Keratinocyte (primary cell): ENCODE results near the gene FRS2. TPM values are rescaled to one million over a fixed set of nuclear protein-coding genes. Genes with fewer than 3 reads are reported as not detected.

Experiments
- DNase-seq: peaks from one replicate; pipeline ENCODE4 v3.0.0-alpha.2; 2011; ENCODE audit warnings: low read depth, missing footprints, low spot score
- FAIRE-seq: peaks from 2 replicates; lab custom pipeline; 2011; peaks lifted over from hg19 to GRCh38; lab: Jason Lieb, UNC
- H2AFZ ChIP-seq: 2 replicates; pipeline ENCODE4 v1.6.0; 2012; ENCODE audit warnings: low read length, control low read depth, inconsistent platforms; ENCODE audit not compliant: control insufficient read depth
- H3K27ac ChIP-seq: 2 replicates; pipeline ENCODE4 v1.5.1; 2011; ENCODE audit warnings: low read length; ENCODE audit not compliant: control insufficient read depth, insufficient read depth
- H3K27me3 ChIP-seq: 3 replicates; pipeline ENCODE4 v1.6.0; 2011; ENCODE audit warnings: low read length; ENCODE audit not compliant: control insufficient read depth, insufficient read depth; ENCODE audit errors: extremely low read depth
- H3K36me3 ChIP-seq, 2 experiments: 2 replicates in 1 of 2; 3 replicates in 1 of 2; pipeline ENCODE4 v1.5.1; 2011; ENCODE audit warnings: low read length in 2 of 2, mild to moderate bottlenecking in 1 of 2; ENCODE audit not compliant: control insufficient read depth in 2 of 2, insufficient read depth in 2 of 2; ENCODE audit errors: extremely low read depth in 1 of 2
- H3K4me1 ChIP-seq: 3 replicates; pipeline ENCODE4 v1.5.1; 2011; ENCODE audit warnings: low read length; ENCODE audit not compliant: control insufficient read depth, insufficient read depth; ENCODE audit errors: extremely low read depth
- H3K4me2 ChIP-seq: 3 replicates; pipeline ENCODE4 v1.6.0; 2011; ENCODE audit warnings: low read depth, low read length; ENCODE audit not compliant: control insufficient read depth, insufficient read depth; ENCODE audit errors: extremely low read depth
- H3K4me3 ChIP-seq, 3 experiments: fragments of 200-600 bp in 1 of 3; sonication (generic) in 1 of 3; 2 replicates in 2 of 3; 3 replicates in 1 of 3; pipeline ENCODE4 v1.5.1; 2011 to 2016; ENCODE audit warnings: low read length in 3 of 3, mild to moderate bottlenecking in 3 of 3, control low read depth in 2 of 3, inconsistent platforms in 1 of 3, low read depth in 1 of 3, mixed read lengths in 1 of 3, mixed run types in 1 of 3, moderate library complexity in 1 of 3; ENCODE audit not compliant: control insufficient read depth in 2 of 3, insufficient read depth in 2 of 3; ENCODE audit errors: extremely low read depth in 1 of 3
- H3K79me2 ChIP-seq: 2 replicates; pipeline ENCODE4 v1.6.0; 2012; ENCODE audit warnings: low read length; ENCODE audit not compliant: control insufficient read depth, insufficient read depth
- H3K9ac ChIP-seq: 3 replicates; pipeline ENCODE4 v1.6.0; 2011; ENCODE audit warnings: low read length; ENCODE audit not compliant: control insufficient read depth, insufficient read depth; ENCODE audit errors: extremely low read depth
- H3K9me1 ChIP-seq: 3 replicates; pipeline ENCODE4 v1.6.0; 2011; ENCODE audit warnings: low read length; ENCODE audit not compliant: control insufficient read depth, insufficient read depth; ENCODE audit errors: extremely low read depth
- H3K9me3 ChIP-seq: 2 replicates; pipeline ENCODE4 v1.5.1; 2012; ENCODE audit warnings: low read depth, low read length; ENCODE audit not compliant: control insufficient read depth
- H4K20me1 ChIP-seq: 3 replicates; pipeline ENCODE4 v1.6.0; 2011; ENCODE audit warnings: low read length; ENCODE audit not compliant: control insufficient read depth, insufficient read depth; ENCODE audit errors: extremely low read depth
- CTCF ChIP-seq, 3 experiments: IDR thresholded peaks in 1 of 3; conservative IDR thresholded peaks in 1 of 3; optimal IDR thresholded peaks in 1 of 3; 2 replicates in 2 of 3; 3 replicates in 1 of 3; pipeline versions ENCODE3 to v1.5.1; 2011; ENCODE audit warnings: low read length in 3 of 3, mild to moderate bottlenecking in 3 of 3, moderate library complexity in 2 of 3, control low read depth in 1 of 3, inconsistent platforms in 1 of 3; ENCODE audit not compliant: insufficient read depth in 2 of 3; ENCODE audit errors: extremely low read depth in 1 of 3
- EZH2 ChIP-seq: IDR thresholded peaks from one replicate; pipeline ENCODE4 v1.6.1; 2012; ENCODE audit warnings: inconsistent platforms, mild to moderate bottlenecking, low read length, moderate library complexity
- dilution Hi-C: fragments of 300-500 bp; cut with MboI; formaldehyde crosslinking; loops from one replicate; pipeline ENCODE4 v1.7.0; 2020; ENCODE audit warnings: low sequenced_read_pairs; ENCODE audit not compliant: extremely low pct_ligation_motif_present
- polyA plus RNA-seq, 5 experiments: library from polyadenylated mRNA; depleted of rRNA in 3 of 5; stranded (reverse) in 3 of 5; stranded (forward) in 1 of 5; unstranded in 1 of 5; fragments of >200 nt; gene quantifications; 1 replicate in 1 of 5; 2 replicates in 3 of 5; 3 replicates in 1 of 5; pipeline versions ENCODE4 v1.2.1 to v1.2.3, GENCODE V29; 2011 to 2012; ENCODE audit warnings: missing spikeins in 2 of 5, low read depth in 1 of 5, low replicate concordance in 1 of 5

The FRS2 gene
- polyA plus RNA-seq, 1 donor (not counting 4 experiments of a cell fraction or from before 2014, with no cell fraction given), result 28.6 TPM

- Histone ChIP-seq H3K9me3 (no peaks in the 10 kb centered on the region), H4K20me1 (no peaks in the 10 kb centered on the region), H3K27ac (no peak overlapping the region), H3K36me3 (no peaks in the 10 kb centered on the region), H3K4me3 (no peak overlapping the region), H3K9me1 (no peaks in the 10 kb centered on the region), H3K27me3 (no peaks in the 10 kb centered on the region), H3K4me1 (no peaks in the 10 kb centered on the region), H2AFZ (no peak overlapping the region), H3K9ac (no peak overlapping the region), H3K4me2 (no peak overlapping the region), H3K79me2 (no peaks in the 10 kb centered on the region)
- dilution Hi-C loops, result no loop called here
- DNase-seq, result no peak
- no peak for FAIRE-seq
- TF ChIP-seq CTCF (optimal IDR thresholded peaks at IDR 0.05 in 1 of 3, IDR thresholded peaks at IDR 0.05 in 1 of 3, conservative IDR thresholded peaks at IDR 0.05 in 1 of 3; ENCODE audit: extremely low read depth in 1 of 3, insufficient read depth in 2 of 3, low read length in 3 of 3) (no peak), EZH2 (no peak)
These were observed 38.5 kb upstream of the FRS2 start for GRCh38 chr12:69431591-69432222.

GRCh38 chr12:69433653-69434052 lies 36.5 kb upstream of the FRS2 start:
- Histone ChIP-seq H2AFZ (no peak overlapping the region), H3K36me3 (no peaks in the 10 kb centered on the region), H4K20me1 (no peaks in the 10 kb centered on the region), H3K9me3 (no peaks in the 10 kb centered on the region), H3K4me2 (no peak overlapping the region), H3K27me3 (no peaks in the 10 kb centered on the region), H3K4me3 (no peak overlapping the region), H3K79me2 (no peaks in the 10 kb centered on the region), H3K9ac (no peak overlapping the region), H3K27ac (no peak overlapping the region), H3K9me1 (no peaks in the 10 kb centered on the region), H3K4me1 (no peaks in the 10 kb centered on the region)
- no peak for DNase-seq
- no peak for TF ChIP-seq EZH2
- TF ChIP-seq CTCF (optimal IDR thresholded peaks at IDR 0.05 in 1 of 3, IDR thresholded peaks at IDR 0.05 in 1 of 3, conservative IDR thresholded peaks at IDR 0.05 in 1 of 3; ENCODE audit: extremely low read depth in 1 of 3, insufficient read depth in 2 of 3, low read length in 3 of 3), result no peak
- FAIRE-seq, result no peak
- dilution Hi-C loops, result no loop called here
